GM20431 (cell line): ENCODE results near the gene PC.
"Not testable (repeated sequence)": the region's sequence is repeated elsewhere in the genome, so short reads cannot be mapped to it uniquely, and the experiment has no call there.

Experiments used
- in situ Hi-C: fragments of 300-500 bp; cut with MseI, MboI; formaldehyde crosslinking; loops from one replicate; pipeline ENCODE4 v1.15.0; 2020; ENCODE audit warnings: low sequenced_read_pairs; ENCODE audit not compliant: unreplicated experiment

PC gene

DNA sequence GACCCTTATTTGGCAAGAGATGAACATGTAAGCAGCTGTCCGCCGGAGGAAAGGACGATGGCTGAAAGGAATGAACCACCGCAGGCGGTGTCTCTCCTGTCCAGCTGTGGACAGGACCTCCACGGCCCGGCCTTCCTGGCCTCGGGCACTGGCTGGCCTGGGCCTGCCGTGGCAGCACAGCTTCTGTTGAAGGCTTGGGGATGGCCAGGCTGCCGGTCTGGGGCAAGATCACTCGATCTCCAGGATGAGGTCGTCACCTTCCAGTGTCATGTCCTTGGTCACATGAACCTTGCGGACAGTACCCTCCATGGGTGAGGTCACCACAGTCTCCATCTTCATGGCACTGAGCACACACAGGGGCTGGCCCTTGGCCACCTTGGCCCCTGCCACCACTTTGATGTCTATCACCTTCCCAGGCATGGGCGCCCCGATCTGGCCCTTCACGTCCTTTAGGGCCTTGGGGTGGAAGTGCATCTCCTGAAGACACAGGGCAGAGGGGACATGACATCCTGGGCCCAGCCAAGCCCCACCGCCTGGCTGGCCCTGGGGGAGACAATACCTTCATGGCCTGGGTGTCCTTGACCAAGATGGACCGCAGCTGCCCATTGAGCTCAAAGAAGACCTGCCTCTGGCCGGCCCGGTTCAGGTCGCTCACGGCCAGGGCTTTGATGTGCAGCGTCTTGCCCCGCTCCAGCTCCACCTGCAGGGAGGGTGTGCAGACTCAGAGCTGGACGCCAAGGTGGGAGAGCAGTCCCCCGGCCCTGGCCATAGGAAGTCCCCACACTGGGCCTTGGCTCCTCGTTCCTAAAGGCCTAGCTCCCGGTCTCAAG lies 109.3 kb downstream of the PC start:
- in situ Hi-C loops, result loop anchor here (25.0 kb wide), 1 partner anchor 287 kb away; the partner anchor contains the start of gene CTSF

DNA sequence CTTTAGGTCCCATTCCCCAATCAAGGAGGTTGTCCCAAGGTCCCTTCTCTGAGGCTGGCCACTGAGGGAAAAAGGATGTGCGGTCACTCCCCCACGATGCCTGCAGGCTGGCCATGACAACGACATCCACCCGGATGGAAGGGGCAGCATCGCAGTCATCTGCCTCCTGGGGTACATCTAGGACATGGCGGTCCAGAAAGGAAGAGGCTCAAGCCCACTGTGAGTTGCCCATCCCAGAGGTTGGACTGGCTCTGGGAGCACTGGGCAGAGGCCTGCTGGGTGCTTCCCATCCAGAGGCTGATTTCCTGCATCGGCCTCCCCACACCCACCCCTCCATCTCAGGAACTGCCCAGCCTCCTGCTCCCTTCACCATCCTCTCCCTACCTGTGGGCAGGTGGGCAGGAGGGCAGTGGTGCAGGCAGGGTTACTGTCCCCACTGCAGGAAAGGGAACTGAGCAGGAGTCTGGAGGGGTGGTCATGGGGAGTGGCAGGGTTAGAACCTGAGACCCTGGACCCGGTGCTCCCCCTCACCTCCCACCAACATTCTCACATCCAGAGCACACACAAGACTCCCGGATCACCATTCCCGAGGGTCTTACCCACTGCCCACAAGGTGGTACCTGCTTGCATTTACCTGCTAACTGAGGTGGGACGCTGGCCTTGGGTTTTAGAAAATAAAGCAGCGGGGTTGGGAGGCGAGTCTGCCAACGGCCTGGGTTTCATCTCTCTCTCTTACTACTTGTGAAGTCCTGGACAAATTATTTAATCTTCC lies 110.5 kb downstream of the PC start:
- in situ Hi-C loops, result loop anchor here (25.0 kb wide), 1 partner anchor 285 kb away; the partner anchor contains the start of gene CTSF

DNA sequence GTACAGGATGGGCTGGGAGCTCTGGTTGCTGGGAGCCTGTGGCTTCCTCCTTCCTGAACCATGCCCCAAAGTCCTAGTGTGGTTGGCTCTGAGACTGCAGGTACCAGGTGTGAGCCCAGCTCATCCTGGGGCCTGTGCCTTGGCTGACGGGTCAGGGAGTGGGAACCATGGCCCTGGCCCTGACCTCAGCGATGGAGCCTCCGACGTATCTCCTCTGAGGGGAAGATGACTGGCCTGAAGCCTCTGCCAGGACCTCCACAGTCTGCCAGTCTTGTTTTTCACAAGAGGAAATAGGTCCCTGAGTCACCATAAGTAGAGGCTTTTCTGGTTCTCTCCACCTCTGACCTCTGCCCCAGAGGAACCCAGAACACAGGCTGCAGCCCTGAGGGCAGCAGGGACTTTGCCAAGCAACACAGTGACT lies 111.5 kb downstream of the PC start:
- in situ Hi-C loops, result loop anchor here (25.0 kb wide), 1 partner anchor 284 kb away; the partner anchor contains the start of gene CTSF

DNA sequence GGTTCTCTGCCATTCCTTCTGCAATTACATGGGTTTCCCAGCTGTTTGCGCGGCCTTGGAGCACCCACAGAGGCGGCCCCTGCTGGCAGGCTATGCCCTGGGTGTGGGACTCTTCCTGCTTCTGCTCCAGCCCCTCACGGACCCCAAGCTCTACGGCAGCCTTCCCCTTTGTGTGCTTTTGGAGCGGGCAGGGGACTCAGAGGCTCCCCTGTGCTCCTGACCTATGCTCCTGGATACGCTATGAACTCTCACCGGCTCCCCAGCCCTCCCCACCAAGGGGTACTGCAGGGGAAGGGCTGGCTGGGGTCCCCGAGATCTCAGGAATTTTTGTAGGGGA lies 112.3 kb downstream of the PC start:
- in situ Hi-C loops, result loop anchor here (25.0 kb wide), 1 partner anchor 284 kb away; the partner anchor contains the start of gene CTSF

DNA sequence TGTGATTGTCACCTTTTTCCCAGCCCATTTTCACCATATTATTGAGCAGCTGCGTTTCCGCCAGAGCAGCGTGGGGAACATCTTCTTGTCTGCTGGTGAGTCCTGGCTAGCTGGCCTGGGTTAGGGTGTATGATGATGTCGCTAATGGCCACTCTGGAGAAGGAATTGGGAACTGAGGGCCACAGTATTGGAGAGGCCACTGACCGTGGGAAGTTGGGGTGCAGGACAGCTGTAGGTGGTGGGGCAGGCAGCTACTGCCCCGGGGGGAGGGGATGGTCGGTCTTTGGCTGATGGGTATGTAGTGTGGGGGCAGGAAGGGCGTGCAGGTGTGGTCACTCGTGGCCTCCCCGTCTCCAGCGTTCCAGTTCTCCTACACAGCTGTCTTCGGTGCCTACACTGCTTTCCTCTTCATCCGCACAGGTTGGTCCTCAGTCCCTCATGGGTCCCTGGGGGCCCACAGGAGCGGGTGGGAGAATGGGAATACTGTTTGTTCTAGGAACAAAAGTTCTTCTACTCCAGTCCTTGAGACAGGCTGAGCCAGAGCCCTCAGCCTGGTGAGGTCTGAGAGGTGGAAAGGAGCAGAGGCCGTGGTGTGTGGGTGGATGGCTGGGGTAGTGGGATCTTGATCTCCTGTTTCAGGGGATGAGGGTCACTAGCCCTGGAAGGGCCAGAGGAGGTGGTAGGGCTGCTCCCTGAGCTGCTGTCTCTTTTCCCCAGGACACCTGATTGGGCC lies 112.9 kb downstream of the PC start:
- in situ Hi-C loops, result loop anchor here (25.0 kb wide), 1 partner anchor 283 kb away; the partner anchor contains the start of gene CTSF

DNA sequence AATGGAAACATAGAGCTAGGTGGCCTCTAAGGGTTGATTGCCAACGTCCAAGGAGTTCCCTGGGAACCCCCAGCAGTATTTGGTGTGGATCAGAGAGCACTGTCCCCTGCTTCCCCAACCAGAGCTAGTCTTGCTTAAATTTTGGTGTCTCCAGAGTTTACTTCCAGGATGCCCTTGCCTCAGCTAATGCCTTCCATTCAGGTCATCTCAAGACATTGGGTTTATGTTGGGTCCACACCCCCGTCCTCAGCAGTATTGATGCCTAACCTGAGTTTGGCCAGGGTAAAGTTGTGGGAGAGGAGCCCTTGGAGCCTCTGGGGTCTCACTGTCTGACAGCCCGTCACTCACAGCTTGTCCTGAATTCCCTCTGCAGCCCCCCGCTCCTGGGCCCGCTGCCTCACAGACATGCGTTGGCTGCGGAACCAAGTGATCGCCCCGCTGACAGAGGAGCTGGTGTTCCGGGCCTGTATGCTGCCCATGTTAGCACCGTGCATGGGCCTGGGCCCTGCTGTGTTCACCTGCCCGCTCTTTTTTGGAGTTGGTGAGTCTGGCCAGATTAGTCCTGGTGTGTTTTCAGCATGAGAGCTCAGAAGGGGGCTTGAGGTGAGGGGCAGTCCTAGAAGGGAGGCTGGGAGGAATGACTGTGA lies 113.6 kb downstream of the PC start:
- in situ Hi-C loops, result loop anchor here (25.0 kb wide), 1 partner anchor 282 kb away; the partner anchor contains the start of gene CTSF

DNA sequence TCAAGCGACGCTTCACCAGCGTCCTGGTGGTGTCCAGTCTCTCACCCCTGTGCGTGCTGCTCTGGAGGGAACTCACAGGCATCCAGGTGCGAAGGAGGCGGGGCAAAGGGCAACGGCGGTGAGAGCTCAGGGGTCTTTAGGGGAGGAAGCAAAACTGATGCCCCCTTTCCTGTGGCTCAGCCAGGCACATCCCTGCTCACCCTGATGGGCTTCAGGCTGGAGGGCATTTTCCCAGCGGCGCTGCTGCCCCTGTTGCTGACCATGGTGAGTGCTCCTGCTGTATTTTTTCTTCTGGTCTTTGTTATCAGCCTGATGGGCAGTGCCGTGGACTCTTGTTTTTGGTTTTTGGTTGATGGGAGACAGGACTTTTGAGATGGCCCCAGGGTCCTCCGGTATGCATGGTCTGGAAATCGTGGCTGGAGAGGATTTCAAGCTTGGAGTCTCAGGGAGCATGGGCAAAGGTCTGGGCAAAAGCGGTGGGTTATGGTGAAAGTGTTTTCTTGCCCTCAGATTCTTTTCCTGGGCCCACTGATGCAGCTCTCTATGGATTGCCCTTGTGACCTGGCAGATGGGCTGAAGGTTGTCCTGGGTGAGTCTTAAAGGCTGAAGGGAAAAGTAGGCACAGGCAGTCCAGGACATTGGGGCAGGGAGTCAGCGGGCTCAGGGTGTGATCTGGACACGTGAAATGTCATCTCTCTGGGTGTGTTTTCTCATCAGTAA lies 114.2 kb downstream of the PC start:
- in situ Hi-C loops, result loop anchor here (25.0 kb wide), 1 partner anchor 282 kb away; the partner anchor contains the start of gene CTSF

DNA sequence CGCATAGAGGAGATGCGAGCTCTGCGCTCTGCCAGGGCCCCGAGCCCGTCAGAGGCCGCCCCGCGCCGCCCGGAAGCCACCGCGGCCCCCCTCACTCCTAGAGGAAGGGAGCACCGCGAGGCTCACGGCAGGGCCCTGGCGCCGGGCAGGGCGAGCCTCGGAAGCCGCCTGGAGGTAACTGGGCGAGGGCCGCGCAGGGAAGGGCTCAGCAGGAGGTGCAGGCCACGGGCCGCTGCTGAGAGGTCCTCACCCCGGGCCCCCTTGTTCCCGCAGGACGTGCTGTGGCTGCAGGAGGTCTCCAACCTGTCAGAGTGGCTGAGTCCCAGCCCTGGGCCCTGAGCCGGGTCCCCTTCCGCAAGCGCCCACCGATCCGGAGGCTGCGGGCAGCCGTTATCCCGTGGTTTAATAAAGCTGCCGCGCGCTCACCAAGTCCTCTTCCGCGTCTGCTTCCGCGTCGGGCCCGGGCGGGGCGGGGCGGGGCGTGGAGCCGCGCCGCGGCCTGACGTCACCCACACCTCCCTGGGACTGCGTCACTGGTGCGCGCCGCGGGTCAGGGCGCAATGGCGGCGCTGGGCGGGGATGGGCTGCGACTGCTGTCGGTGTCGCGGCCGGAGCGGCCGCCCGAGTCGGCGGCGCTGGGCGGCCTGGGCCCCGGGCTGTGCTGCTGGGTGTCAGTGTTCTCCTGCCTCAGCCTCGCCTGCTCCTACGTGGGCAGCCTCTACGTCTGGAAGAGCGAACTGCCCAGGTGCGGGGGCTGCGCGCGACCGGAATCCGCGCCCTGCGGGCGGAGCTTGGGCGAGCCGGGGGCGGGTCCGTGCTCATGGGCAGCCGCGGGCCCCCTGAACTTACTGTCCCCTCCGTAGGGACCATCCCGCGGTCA lies 115.0 kb downstream of the PC start, which contains the start of gene RCE1:
Gene RCE1, plus strand, starts transcription at position 546 of the 880 bp plus-strand sequence. Its CDS starts 15 bp downstream, at position 561.
- in situ Hi-C loops, result loop anchor here (25.0 kb wide), 1 partner anchor 281 kb away; the partner anchor contains the start of gene CTSF

DNA sequence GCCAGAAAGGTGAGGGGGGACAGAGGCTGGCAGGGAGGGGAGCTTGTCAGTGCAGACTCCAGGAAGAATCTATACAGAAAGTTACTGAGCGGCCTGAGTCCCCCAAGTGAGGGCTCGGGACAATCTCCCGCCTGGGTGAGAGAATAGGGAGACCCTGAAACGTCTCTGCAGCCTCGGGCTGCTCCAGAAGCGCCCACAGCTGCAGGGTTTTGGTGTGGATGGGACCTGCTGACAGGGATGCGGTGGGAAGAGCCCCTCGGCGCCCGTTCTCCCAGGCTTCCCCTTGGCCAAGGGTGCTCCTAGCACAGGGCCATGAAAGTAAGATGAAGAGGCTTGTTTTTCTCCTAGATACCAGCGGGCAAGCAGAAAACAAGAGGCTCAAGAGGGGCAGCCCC lies 115.7 kb downstream of the PC start:
- in situ Hi-C loops, result loop anchor here (25.0 kb wide), 1 partner anchor 280 kb away; the partner anchor contains the start of gene CTSF

DNA sequence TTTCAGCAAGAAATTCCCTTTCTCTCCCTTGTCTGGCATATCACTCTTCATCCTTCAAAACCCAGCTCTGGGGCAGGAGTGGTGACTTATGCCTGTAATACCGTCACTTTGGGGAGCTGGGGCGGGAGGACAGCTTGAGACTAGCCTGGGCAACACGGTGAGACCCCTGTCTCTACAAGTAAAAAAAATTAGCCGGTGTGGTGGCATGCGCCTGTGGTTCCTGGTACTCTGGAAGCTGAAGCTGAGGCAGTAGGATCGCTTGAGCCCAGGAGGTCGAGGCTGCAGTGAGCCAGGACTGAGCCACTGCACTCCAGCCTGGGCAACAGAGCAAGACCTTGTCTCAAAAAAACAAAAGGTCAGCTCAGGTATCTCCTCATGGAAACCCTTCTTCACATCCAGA lies 116.3 kb downstream of the PC start:
- in situ Hi-C loops, result loop anchor here (25.0 kb wide), 1 partner anchor 280 kb away; the partner anchor contains the start of gene CTSF

DNA sequence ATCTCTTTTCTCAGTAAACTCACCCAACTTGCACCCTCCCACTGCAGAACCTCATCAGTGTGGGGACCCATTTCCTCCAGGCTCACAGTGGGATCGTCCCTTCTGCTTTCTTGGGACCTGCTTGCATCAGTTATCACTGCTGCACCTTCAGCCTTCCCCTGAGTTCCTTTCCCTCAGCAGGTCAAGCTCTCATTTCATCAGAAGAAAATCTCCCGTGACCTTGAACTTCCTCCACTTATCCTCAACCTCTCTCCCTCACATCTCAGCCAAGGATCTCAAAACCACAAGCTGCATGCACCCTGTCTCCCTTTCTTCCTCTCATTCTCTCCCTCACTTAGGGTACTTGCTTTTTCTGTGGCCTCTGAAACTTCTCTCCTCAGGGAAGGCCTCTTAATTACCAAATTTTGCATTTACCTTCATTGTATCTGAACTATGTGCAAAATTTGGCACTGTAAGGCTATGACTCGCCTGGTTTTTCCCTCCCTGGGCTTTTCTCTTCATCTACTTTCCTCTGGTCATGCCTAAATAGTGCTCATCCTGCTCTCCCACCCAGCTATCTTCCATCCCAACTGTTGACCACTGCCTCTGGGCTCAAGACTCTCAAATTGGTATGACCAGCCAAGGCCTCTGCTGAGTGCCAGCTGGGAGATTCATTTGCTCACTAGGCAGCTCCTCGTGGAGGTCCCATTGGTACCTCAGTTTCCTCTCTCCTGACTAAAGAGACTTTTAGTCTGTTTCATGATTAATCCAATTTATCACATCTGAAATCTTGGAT lies 117.7 kb downstream of the PC start:
- in situ Hi-C loops, result loop anchor here (25.0 kb wide), 1 partner anchor 278 kb away; the partner anchor contains the start of gene CTSF

DNA sequence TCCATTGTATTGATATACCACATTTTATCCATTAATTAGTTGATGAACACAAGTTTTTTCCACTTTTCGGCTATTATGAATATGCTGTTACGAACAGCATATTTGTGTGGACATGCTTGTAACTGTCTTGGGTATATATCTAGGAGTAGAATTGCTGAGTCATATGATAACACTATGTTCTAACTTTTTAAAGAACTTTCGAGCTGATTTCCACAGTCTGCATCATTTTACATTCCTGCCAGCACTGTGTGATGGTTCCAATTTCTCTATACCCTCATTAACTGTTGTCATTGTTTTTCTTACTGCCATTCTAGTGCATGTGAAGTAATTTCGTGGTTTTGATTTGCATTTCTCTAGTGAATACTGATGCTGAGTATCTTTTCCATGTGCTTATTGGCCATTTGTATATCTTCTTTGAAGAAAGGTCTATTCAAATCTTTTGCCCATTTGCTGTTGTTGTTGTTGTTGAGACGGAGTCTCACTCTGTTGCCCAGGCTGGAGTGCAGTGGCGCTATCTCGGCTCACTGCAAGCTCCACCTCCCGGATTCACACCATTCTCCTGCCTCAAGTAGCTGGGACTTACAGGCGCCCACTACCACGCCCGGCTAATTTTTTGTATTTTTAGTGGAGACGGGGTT lies 122.3 kb downstream of the PC start:
- in situ Hi-C loops, result loop anchor here (25.0 kb wide), 1 partner anchor 274 kb away; the partner anchor contains the start of gene CTSF

DNA sequence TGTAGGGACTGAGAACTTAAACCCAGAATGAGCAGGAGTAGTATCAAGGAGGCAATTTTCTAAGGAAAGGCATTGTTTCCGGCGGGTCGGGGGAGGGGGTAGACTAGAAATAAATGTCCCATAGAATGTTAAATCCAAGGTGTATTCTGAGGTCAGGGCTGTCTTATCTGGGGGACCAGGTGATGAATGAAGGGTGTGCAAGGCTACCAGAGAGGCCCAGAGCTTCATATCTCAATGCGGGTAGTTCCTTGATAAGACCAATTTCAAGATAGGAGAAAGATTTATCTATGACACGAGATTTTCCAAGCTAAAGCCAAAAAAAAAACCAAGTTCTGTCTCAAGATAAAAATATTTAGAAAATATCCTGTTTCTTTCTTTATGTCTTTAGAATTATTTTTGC lies 123.2 kb downstream of the PC start:
- in situ Hi-C loops, result loop anchor here (5.0 to 25.0 kb wide), 2 partner anchors 143 to 273 kb away; partner anchors contain the start of gene CTSF

DNA sequence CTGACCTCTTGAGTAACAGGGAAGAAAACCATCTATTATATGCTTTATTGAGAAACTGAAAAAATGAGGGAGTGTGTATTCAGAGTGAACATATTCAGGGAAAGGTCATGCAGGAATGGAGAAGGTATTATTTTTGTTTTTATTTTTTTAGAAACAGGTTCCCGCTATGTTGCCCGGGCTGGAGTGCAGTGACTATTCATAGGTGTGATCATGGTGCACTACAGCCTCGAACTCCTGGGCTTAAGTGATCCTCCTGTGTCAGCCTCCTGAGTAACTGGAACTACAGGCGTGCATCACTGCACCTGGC lies 123.7 kb downstream of the PC start:
- in situ Hi-C loops, result loop anchor here (5.0 to 25.0 kb wide), 2 partner anchors 142 to 272 kb away; partner anchors contain the start of gene CTSF

DNA sequence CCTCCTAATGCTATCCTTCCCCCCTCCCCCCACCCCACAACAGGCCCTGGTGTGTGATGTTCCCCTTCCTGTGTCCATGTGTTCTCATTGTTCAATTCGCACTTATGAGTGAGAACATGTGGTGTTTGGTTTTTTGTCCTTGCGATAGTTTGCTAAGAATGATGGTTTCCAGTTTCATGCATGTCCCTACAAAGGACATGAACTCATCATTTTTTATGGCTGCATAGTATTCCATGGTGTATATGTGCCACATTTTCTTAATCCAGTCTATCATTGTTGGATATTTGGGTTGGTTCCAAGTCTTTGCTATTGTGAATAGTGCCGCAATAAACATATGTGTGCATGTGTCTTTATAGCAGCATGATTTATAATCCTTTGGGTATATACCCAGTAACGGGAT lies 133.6 kb downstream of the PC start:
- in situ Hi-C loops, result not testable (repeated sequence)

DNA sequence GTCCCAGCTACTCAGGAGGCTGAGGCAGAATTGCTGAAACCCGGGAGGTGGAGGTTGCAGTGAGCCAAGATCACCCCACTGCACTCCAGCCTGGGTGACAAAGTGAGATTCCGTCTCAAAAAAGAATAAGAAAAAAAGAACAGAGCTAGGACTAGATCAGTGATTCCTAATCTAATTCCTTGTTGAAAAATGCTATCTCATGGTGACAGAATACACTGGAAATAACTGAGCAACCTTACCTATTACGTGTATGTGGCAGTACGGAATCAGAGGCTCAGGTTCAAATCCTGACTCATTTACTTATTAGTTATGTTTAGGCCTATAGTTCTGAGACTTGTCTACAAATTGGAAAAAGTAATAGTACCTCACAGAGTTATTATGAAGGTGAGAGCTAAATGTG lies 134.5 kb downstream of the PC start:
- in situ Hi-C loops, result no loop called here
